Vagina (tissue), 2 donors: Measurements from ENCODE around the gene GNG3.

Experiments
- POLR2AphosphoS5 ChIP-seq, 2 donors: sonication (generic); formaldehyde crosslinking; IDR thresholded peaks; one replicate each; pipeline ENCODE4 v1.9.0; 2017; ENCODE audit warnings: antibody characterized with exemption in 2 of 2, mild to moderate bottlenecking in 2 of 2, low read depth in 1 of 2; ENCODE audit not compliant: insufficient read depth in 1 of 2
- TF ChIP-seq, protein P1 (sequence below), 3 experiments: fragments of 450-650 bp in 2 of 3; fragments of 200-600 bp in 1 of 3; sonication (generic) in 1 of 3; IDR thresholded peaks; one replicate each; pipeline ENCODE4 v1.5.1; 2017 to 2019; ENCODE audit warnings: antibody characterized with exemption in 3 of 3, mild to moderate bottlenecking in 2 of 3, moderate library complexity in 2 of 3

DNA sequence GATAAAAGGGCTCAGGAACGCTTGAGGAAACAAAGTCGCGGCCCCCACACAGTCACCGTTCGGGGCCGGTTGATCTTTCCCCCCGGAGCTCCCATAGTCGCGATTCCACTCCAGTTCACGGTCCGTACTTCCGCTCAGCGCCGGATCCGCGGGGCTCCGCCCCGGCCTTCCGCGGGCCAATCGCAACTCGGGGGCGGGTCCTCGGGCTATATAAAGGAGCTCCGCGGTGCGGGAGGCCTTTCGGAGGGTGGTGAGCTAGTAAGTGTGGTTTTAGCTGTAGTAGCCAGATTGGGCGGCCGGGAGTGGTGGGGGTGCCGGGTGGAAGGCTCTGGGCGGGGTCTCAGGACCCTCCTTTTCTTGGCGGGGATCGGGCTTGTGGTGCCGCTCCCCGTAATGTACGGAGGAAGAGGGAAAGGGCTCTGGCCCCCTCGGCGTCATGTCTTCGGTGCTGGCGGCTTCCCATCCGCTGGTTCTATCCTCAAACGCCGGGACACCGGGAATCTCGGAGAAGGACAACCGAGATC is 42.3 kb upstream of the GNG3 start, which contains the start of the genes C11orf98 and CSKMT:
- TF ChIP-seq, protein P1, sequence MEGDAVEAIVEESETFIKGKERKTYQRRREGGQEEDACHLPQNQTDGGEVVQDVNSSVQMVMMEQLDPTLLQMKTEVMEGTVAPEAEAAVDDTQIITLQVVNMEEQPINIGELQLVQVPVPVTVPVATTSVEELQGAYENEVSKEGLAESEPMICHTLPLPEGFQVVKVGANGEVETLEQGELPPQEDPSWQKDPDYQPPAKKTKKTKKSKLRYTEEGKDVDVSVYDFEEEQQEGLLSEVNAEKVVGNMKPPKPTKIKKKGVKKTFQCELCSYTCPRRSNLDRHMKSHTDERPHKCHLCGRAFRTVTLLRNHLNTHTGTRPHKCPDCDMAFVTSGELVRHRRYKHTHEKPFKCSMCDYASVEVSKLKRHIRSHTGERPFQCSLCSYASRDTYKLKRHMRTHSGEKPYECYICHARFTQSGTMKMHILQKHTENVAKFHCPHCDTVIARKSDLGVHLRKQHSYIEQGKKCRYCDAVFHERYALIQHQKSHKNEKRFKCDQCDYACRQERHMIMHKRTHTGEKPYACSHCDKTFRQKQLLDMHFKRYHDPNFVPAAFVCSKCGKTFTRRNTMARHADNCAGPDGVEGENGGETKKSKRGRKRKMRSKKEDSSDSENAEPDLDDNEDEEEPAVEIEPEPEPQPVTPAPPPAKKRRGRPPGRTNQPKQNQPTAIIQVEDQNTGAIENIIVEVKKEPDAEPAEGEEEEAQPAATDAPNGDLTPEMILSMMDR (IDR thresholded peaks at IDR 0.05) = no peak
- peak; percentile 91 to 99 for TF ChIP-seq POLR2AphosphoS5 (IDR thresholded peaks at IDR 0.05; ENCODE audit: insufficient read depth in 1 of 2, low read depth in 1 of 2)
